ENCODE data around the gene NHERF1. TPM values are rescaled to one million over a fixed set of nuclear protein-coding genes. Genes with fewer than 3 reads are reported as not detected.

NHERF1 gene
- total RNA-seq, 1 donor from 2014 or later, result 5.2 TPM

DNA sequence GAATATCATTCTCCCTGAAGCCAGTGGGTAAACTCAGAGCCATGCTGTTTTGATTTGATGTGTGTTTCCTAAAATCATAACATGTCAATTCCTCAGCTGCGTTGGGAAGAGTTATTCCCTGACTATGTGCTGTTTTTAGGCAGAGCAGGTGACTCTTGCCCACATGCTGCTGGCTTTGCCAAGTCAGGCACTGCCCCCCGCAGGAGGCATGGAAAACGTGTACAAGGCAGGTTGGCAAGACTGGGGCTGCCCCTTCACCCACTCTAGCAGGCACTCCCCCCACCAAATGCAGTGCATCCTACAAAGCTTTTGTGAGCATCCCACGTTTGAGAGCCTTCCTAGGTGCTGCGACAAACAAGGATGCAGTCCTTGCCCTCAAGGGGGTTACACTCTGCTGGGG lies 66.0 kb downstream of the NHERF1 start:
- Histone ChIP-seq H3K27me3 (ENCODE audit: control insufficient read depth in 3 of 3, insufficient read depth in 3 of 3, low read length in 3 of 3) (no peaks in the 10 kb centered on the region), H3K9me3 (ENCODE audit: control insufficient read depth in 3 of 3, low read length in 3 of 3) (no peaks in the 10 kb centered on the region), H3K36me3 (ENCODE audit: control insufficient read depth in 3 of 3, insufficient read depth in 3 of 3, low read length in 3 of 3) (peaks cover 6 to 13% (median 10%) of the 10 kb centered on the region in 3 donors), H3K27ac (ENCODE audit: low read depth, low read length) (no peak overlapping the region), H3K4me3 (ENCODE audit: low read length in 3 of 3) (no peak overlapping the region), H3K9ac (ENCODE audit: low read depth in 1 of 3, low read length in 3 of 3) (no peak overlapping the region), H3K4me1 (ENCODE audit: control insufficient read depth in 3 of 3, insufficient read depth in 3 of 3, low read length in 3 of 3) (peaks cover 0 to 3% (median 3%) of the 10 kb centered on the region in 3 donors)

- no peaks in the 10 kb centered on the region for H3K27me3 ChIP-seq (ENCODE audit: control insufficient read depth in 3 of 3, insufficient read depth in 3 of 3, low read length in 3 of 3)
- no peak overlapping the region for H3K27ac ChIP-seq (ENCODE audit: low read depth, low read length)
- H3K36me3 ChIP-seq (ENCODE audit: control insufficient read depth in 3 of 3, insufficient read depth in 3 of 3, low read length in 3 of 3), result peaks cover 6 to 14% (median 10%) of the 10 kb centered on the region in 3 donors
- no peak overlapping the region for H3K4me3 ChIP-seq (ENCODE audit: low read length in 3 of 3)
- H3K9ac ChIP-seq (ENCODE audit: low read depth in 1 of 3, low read length in 3 of 3), result no peak overlapping the region
- no peaks in the 10 kb centered on the region for H3K9me3 ChIP-seq (ENCODE audit: control insufficient read depth in 3 of 3, low read length in 3 of 3)
- H3K4me1 ChIP-seq (ENCODE audit: control insufficient read depth in 3 of 3, insufficient read depth in 3 of 3, low read length in 3 of 3), result peaks cover 0 to 3% (median 3%) of the 10 kb centered on the region in 3 donors
Observed at GRCh38 chr17:74815067-74815466, 66.6 kb downstream of the NHERF1 start.

GRCh38 chr17:74815550-74816370 lies 67.3 kb downstream of the NHERF1 start:
- Histone ChIP-seq H3K4me3 (ENCODE audit: low read length in 3 of 3) (no peak overlapping the region), H3K27ac (ENCODE audit: low read depth, low read length) (no peak overlapping the region), H3K27me3 (ENCODE audit: control insufficient read depth in 3 of 3, insufficient read depth in 3 of 3, low read length in 3 of 3) (no peaks in the 10 kb centered on the region), H3K9me3 (ENCODE audit: control insufficient read depth in 3 of 3, low read length in 3 of 3) (no peaks in the 10 kb centered on the region), H3K4me1 (ENCODE audit: control insufficient read depth in 3 of 3, insufficient read depth in 3 of 3, low read length in 3 of 3) (peaks cover 0 to 3% (median 3%) of the 10 kb centered on the region in 3 donors), H3K9ac (ENCODE audit: low read depth in 1 of 3, low read length in 3 of 3) (no peak overlapping the region), H3K36me3 (ENCODE audit: control insufficient read depth in 3 of 3, insufficient read depth in 3 of 3, low read length in 3 of 3) (peaks cover 6 to 16% (median 13%) of the 10 kb centered on the region in 3 donors)

DNA sequence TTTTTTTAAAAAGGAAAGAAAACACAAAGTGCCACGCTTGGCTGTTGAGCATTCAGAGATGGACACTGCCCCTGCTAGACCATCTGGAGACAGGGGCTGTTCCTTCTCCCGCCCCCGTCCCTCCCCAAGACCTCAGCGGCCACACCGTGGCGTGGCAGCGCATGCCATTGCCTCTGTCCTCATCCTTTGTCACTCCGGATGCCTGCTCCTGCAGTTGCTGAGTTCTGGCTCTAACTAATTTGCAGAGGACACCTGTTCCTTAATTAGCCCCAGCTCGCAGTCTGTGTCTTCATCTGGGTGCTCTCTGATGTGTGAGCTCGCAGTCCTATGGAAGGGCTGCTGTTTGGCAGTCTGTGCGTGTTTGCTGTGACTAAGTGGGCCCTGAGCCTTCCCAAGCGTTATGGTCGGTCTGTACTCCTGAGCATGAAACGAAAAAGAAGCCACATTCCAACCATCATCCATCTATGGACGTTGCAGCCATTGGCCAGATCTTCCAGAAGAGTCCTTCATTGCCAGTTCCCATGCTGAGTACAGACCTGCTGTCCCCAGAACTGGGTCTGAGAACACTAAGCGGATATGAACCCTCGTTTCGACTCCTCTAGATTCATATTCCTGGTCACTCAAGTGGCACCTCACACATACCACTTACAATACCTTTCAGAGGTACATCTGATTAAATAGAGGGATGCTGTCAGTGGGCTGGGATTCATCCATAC lies 68.6 kb downstream of the NHERF1 start:
- no peaks in the 10 kb centered on the region for H3K9me3 ChIP-seq (ENCODE audit: control insufficient read depth in 3 of 3, low read length in 3 of 3)
- H3K4me1 ChIP-seq (ENCODE audit: control insufficient read depth in 3 of 3, insufficient read depth in 3 of 3, low read length in 3 of 3), result peaks cover 2 to 6% (median 3%) of the 10 kb centered on the region in 3 donors
- H3K36me3 ChIP-seq (ENCODE audit: control insufficient read depth in 3 of 3, insufficient read depth in 3 of 3, low read length in 3 of 3), result peaks cover 6 to 16% (median 13%) of the 10 kb centered on the region in 3 donors
- no peak overlapping the region for H3K4me3 ChIP-seq (ENCODE audit: low read length in 3 of 3)
- H3K27me3 ChIP-seq (ENCODE audit: control insufficient read depth in 3 of 3, insufficient read depth in 3 of 3, low read length in 3 of 3), result no peaks in the 10 kb centered on the region
- H3K9ac ChIP-seq (ENCODE audit: low read depth in 1 of 3, low read length in 3 of 3), result no peak overlapping the region
- no peak overlapping the region for H3K27ac ChIP-seq (ENCODE audit: low read depth, low read length)

DNA sequence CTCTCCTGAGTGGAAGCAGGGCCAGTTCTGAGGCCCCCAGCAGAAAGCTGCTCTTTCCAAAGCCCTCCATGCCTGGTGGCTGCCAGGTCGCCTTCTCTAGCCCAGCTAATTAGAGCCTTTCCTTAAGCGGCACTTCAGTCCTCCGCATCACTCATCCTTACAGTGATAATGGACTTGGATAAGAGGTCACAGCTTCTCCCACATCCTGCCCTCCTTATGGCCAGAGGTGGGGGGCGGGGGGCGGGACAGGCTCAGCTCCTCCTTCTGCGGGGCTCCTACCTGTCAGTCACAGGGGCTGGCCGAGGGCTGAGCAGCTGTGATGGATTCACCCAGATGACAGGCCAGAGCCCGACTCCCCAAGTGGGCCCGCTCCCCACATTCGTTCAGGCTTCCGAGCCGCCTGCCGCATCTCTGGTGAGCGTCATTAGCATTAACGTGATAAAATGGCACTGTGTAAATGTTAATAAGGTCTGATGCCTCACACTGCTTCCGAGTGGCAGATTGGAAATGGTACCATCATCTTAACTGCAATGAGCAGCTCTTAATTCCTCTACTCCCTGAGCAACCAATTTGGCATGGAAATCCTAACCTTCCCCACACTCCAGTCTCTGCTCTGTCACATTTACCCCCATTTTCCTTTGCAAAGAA lies 70.0 kb downstream of the NHERF1 start:
- no peak overlapping the region for H3K9ac ChIP-seq (ENCODE audit: low read depth in 1 of 3, low read length in 3 of 3)
- no peaks in the 10 kb centered on the region for H3K27me3 ChIP-seq (ENCODE audit: control insufficient read depth in 3 of 3, insufficient read depth in 3 of 3, low read length in 3 of 3)
- no peaks in the 10 kb centered on the region for H3K9me3 ChIP-seq (ENCODE audit: control insufficient read depth in 3 of 3, low read length in 3 of 3)
- H3K27ac ChIP-seq (ENCODE audit: low read depth, low read length), result no peak overlapping the region
- no peak overlapping the region for H3K4me3 ChIP-seq (ENCODE audit: low read length in 3 of 3)
- peaks cover 6 to 18% (median 13%) of the 10 kb centered on the region in 3 donors for H3K36me3 ChIP-seq (ENCODE audit: control insufficient read depth in 3 of 3, insufficient read depth in 3 of 3, low read length in 3 of 3)
- H3K4me1 ChIP-seq (ENCODE audit: control insufficient read depth in 3 of 3, insufficient read depth in 3 of 3, low read length in 3 of 3), result peaks cover 3 to 6% (median 5%) of the 10 kb centered on the region in 3 donors

Other genes with a start within 250 kb of the NHERF1 start
- not detected for gene CD300LB, start 217.2 kb upstream of the NHERF1 start, total RNA-seq
- gene CD300C, start 202.5 kb upstream of the NHERF1 start, total RNA-seq, result under 0.01 TPM
- not detected for gene CD300H, start 181.1 kb upstream of the NHERF1 start, total RNA-seq
- gene CD300LD, start 156.3 kb upstream of the NHERF1 start, total RNA-seq, result not detected
- gene CD300E, start 124.9 kb upstream of the NHERF1 start, total RNA-seq, result 0.52 TPM
- gene CD300LF, start 35.7 kb upstream of the NHERF1 start, total RNA-seq, result 0.52 TPM
- gene RAB37, start 11.4 kb upstream of the NHERF1 start, total RNA-seq, result 1.0 TPM
- 17.7 TPM for gene NAT9, start 27.7 kb downstream of the NHERF1 start, total RNA-seq
- gene GRIN2C, start 111.3 kb downstream of the NHERF1 start, total RNA-seq, result 2.1 TPM
- gene FDXR, start 124.4 kb downstream of the NHERF1 start, total RNA-seq, result 3.7 TPM
- not detected for gene FADS6, start 145.0 kb downstream of the NHERF1 start, total RNA-seq
- under 0.01 TPM for gene USH1G, start 174.6 kb downstream of the NHERF1 start, total RNA-seq
- not detected for gene OTOP2, start 175.6 kb downstream of the NHERF1 start, total RNA-seq
- not detected for gene OTOP3, start 187.3 kb downstream of the NHERF1 start, total RNA-seq
- 3.7 TPM for gene HID1, start 224.1 kb downstream of the NHERF1 start, total RNA-seq
- 2.6 TPM for gene CDR2L, start 239.0 kb downstream of the NHERF1 start, total RNA-seq